HepG2 (cell line): Measurements from ENCODE around the gene SETD5. TPM values are rescaled to one million over a fixed set of nuclear protein-coding genes. Genes with fewer than 3 reads are reported as not detected.

Experiments
- ATAC-seq: fragments of 200-7000 bp; cut with Tn5 transposase; 3 replicates; pipeline ENCODE4 v1.9.1; 2020; ENCODE audit warnings: mild to moderate bottlenecking, moderate library complexity
- BruUV-seq: library from RNA; stranded (reverse); fragments of 400-500 nt; replicated peaks from 2 replicates; lab custom pipeline; 2021; lab: Mats Ljungman, UMichigan
- CTCF ChIA-PET: fragments of 300-600 bp; formaldehyde crosslinking; extraction: SDS; loops from one replicate; lab custom pipeline; 2021; ENCODE audit warnings: low total read pairs, inconsistent platforms, low intra/inter-chr PET ratio; lab: Yijun Ruan, JAX
- POLR2A ChIA-PET: fragments of 350-600 bp; sonication (Branson Sonifier 250); formaldehyde crosslinking; loops from one replicate; lab custom pipeline; 2020; ENCODE audit warnings: antibody characterized with exemption, inconsistent platforms; lab: Yijun Ruan, JAX
- DNase-seq: peaks from one replicate; pipeline ENCODE4 v3.0.0-alpha.2; 2015; ENCODE audit warnings: low spot score
- FAIRE-seq: peaks from 3 replicates; lab custom pipeline; 2011; peaks lifted over from hg19 to GRCh38; lab: Jason Lieb, UNC
- H2AFZ ChIP-seq: one replicate; pipeline ENCODE4 v1.6.1; 2011; ENCODE audit warnings: low read length, inconsistent platforms
- H3K27ac ChIP-seq: fragments of 300-600 bp; 3 replicates; pipeline ENCODE4 v1.8.0; 2011; ENCODE audit warnings: mixed run types, mild to moderate bottlenecking, mixed read lengths, low read length, inconsistent platforms; ENCODE audit not compliant: insufficient read depth; ENCODE audit errors: extremely low read length
- H3K27me3 ChIP-seq, 2 experiments: fragments of 200-600 bp in 1 of 2; 2 replicates in 1 of 2; 3 replicates in 1 of 2; pipeline versions ENCODE4 v1.6.0 to v1.8.0; 2011; ENCODE audit warnings: low read length in 2 of 2, mild to moderate bottlenecking in 2 of 2, moderate library complexity in 2 of 2, inconsistent platforms in 1 of 2; ENCODE audit not compliant: insufficient read depth in 2 of 2, control insufficient read depth in 1 of 2
- H3K36me3 ChIP-seq, 2 experiments: fragments of 200-600 bp in 1 of 2; replicated peaks in 1 of 2; 2 replicates in 1 of 2; 3 replicates in 1 of 2; pipeline versions ENCODE4 v1.5.1 to v1.8.0; 2011; ENCODE audit warnings: low read length in 2 of 2, inconsistent platforms in 1 of 2; ENCODE audit not compliant: insufficient read depth in 2 of 2, control insufficient read depth in 1 of 2
- H3K4me1 ChIP-seq: 2 replicates; pipeline ENCODE4 v1.5.1; 2012; ENCODE audit warnings: low read length, inconsistent platforms; ENCODE audit not compliant: insufficient read depth
- H3K4me2 ChIP-seq: 2 replicates; pipeline ENCODE4 v1.6.0; 2011; ENCODE audit warnings: low read depth, low read length, inconsistent platforms
- H3K4me3 ChIP-seq, 3 experiments: fragments of 200-600 bp in 1 of 3; sonication (generic), shearing (Covaris generic) in 1 of 3; replicated peaks in 1 of 3; 2 replicates each; pipeline ENCODE4 v1.5.1; 2011 to 2016; ENCODE audit warnings: low read length in 3 of 3, inconsistent platforms in 2 of 3, low read depth in 2 of 3, mild to moderate bottlenecking in 2 of 3, control low read depth in 1 of 3, mixed read lengths in 1 of 3; ENCODE audit not compliant: insufficient read depth in 1 of 3
- H3K79me2 ChIP-seq: one replicate; pipeline ENCODE4 v1.6.1; 2011; ENCODE audit warnings: low read length, inconsistent platforms; ENCODE audit not compliant: insufficient read depth
- H3K9ac ChIP-seq: 2 replicates; pipeline ENCODE4 v1.6.0; 2011; ENCODE audit warnings: mild to moderate bottlenecking, low read depth, low read length, inconsistent platforms; ENCODE audit not compliant: insufficient read depth
- H3K9me3 ChIP-seq: 2 replicates; pipeline ENCODE4 v1.5.1; 2012; ENCODE audit warnings: mild to moderate bottlenecking, low read length
- H4K20me1 ChIP-seq: 2 replicates; pipeline ENCODE4 v1.6.0; 2011; ENCODE audit warnings: inconsistent platforms, mild to moderate bottlenecking, low read length, moderate library complexity; ENCODE audit not compliant: insufficient read depth
- NFKBIZ ChIP-seq: IDR thresholded peaks from 2 replicates; pipeline ENCODE4 v1.6.1; 2018; ENCODE audit warnings: missing genetic modification reagents, missing compliant biosample characterization
- SNAI1 ChIP-seq: sonication (generic); formaldehyde crosslinking; IDR thresholded peaks from 2 replicates; pipeline ENCODE4 v1.5.0; 2020; ENCODE audit warnings: mild to moderate bottlenecking, missing genetic modification reagents, borderline replicate concordance
- TARDBP ChIP-seq: sonication (generic); formaldehyde crosslinking; IDR thresholded peaks from 2 replicates; pipeline ENCODE4 v1.8.0; 2022; ENCODE audit warnings: mild to moderate bottlenecking, missing genetic modification reagents
- THRA ChIP-seq: sonication (generic); formaldehyde crosslinking; IDR thresholded peaks from 2 replicates; pipeline ENCODE4 v1.4.0; 2020; ENCODE audit warnings: missing genetic modification reagents, borderline replicate concordance
- ZNF34 ChIP-seq: sonication (generic); formaldehyde crosslinking; IDR thresholded peaks from 2 replicates; pipeline ENCODE4 v1.4.0; 2020; ENCODE audit warnings: mild to moderate bottlenecking, missing genetic modification reagents, borderline replicate concordance
- WGBS: methylation state at CpG from one replicate; pipeline ENCODE4 v1.1.6; 2017; ENCODE audit warnings: low lambda C conversion rate; 5-methylcytosine and 5-hydroxymethylcytosine counted together
- in situ Hi-C: cut with HindIII; loops from 2 replicates; pipeline ENCODE4 v1.10.0; 2017; ENCODE audit warnings: low pct_unique_long_range_greater_than_20kb; ENCODE audit not compliant: extremely low pct_ligation_motif_present
- intact Hi-C: fragments of 100-400 bp; cut with micrococcal nuclease; formaldehyde crosslinking; loops from one replicate; pipeline ENCODE4 v1.10.0; 2022; ENCODE audit not compliant: unreplicated experiment
- polyA plus RNA-seq, 8 experiments: library from polyadenylated mRNA; depleted of rRNA in 3 of 8; stranded (reverse) in 7 of 8; unstranded in 1 of 8; fragments of >200 nt; fragmentation: Illumina TruSeq in 4 of 8; extraction: Trizol in 4 of 8; gene quantifications; 2 replicates each; pipeline versions ENCODE4 v1.2.1 to v1.2.3, GENCODE V29; 2011 to 2016; ENCODE audit warnings: low read depth in 4 of 8, missing spikeins in 1 of 8, mixed read lengths in 1 of 8; ENCODE audit not compliant: insufficient read depth in 1 of 8
- total RNA-seq, 5 experiments: library from RNA; depleted of rRNA; stranded (reverse); fragments of >200 nt; fragmentation: Illumina TruSeq; extraction: Trizol; gene quantifications; 2 replicates each; pipeline ENCODE4 v1.2.3, GENCODE V29; 2016; ENCODE audit warnings: low read depth in 1 of 5
- TF ChIP-seq, protein P1 (sequence below): sonication (generic); formaldehyde crosslinking; IDR thresholded peaks from 2 replicates; pipeline ENCODE4 v1.5.0; 2020; ENCODE audit warnings: mild to moderate bottlenecking, missing genetic modification reagents

The SETD5 gene
- total and polyA plus RNA-seq, 2 of the 13 experiments (the other 11 are each of a cell fraction or from before 2014, with no cell fraction given): 46.8 to 95.8 TPM

DNA sequence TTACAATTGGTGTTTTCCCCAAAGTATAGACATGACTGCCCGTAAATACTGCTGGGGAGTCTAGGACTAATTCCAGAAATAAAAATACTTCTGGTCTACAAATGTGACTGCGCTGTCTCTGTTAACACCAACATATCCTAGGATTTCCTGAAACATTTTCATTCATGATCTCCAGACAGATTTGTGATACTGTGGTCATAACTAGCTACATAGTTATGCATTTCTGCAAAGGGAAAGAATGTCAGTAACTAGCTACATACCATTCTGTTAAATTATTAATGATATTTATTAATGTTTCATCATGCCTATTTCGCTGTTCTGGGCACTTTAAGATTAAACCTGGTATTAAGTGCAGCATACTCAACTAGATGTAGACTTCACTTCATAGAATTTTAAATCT is 33.3 kb downstream of the SETD5 start:
- Histone ChIP-seq H3K27ac (no peak overlapping the region), H3K4me3 (no peak overlapping the region), H3K27me3 (no peaks in the 10 kb centered on the region), H3K79me2 (peaks cover 75% of the 10 kb centered on the region), H3K9me3 (no peaks in the 10 kb centered on the region), H2AFZ (no peak overlapping the region), H3K4me1 (peaks cover 33% of the 10 kb centered on the region), H3K4me2 (no peak overlapping the region), H3K36me3 (peaks cover 29 to 94% of the 10 kb centered on the region in 2 experiments), H3K9ac (no peak overlapping the region), H4K20me1 (no peaks in the 10 kb centered on the region; the same call in none of the 2 replicates)
- no peak for ATAC-seq
- BruUV-seq: TSS peak; percentile 20
- FAIRE-seq: no peak
- POLR2A ChIA-PET: interaction anchor here (2.4 kb wide), 1 partner anchor 35 kb away, joined by 9 read pairs; no protein-coding TSS in a partner anchor
- in situ Hi-C loops (no loop called here), intact Hi-C loops (no loop called here)
- TF ChIP-seq, protein P1, sequence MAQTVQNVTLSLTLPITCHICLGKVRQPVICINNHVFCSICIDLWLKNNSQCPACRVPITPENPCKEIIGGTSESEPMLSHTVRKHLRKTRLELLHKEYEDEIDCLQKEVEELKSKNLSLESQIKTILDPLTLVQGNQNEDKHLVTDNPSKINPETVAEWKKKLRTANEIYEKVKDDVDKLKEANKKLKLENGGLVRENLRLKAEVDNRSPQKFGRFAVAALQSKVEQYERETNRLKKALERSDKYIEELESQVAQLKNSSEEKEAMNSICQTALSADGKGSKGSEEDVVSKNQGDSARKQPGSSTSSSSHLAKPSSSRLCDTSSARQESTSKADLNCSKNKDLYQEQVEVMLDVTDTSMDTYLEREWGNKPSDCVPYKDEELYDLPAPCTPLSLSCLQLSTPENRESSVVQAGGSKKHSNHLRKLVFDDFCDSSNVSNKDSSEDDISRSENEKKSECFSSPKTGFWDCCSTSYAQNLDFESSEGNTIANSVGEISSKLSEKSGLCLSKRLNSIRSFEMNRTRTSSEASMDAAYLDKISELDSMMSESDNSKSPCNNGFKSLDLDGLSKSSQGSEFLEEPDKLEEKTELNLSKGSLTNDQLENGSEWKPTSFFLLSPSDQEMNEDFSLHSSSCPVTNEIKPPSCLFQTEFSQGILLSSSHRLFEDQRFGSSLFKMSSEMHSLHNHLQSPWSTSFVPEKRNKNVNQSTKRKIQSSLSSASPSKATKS: no peak
- TF ChIP-seq ZNF34 (CRISPR knock-in tag): no peak
- no peak for TF ChIP-seq SNAI1 (CRISPR knock-in tag)
- no peak for TF ChIP-seq NFKBIZ (CRISPR knock-in tag)
- no peak for TF ChIP-seq TARDBP (CRISPR knock-in tag)
- no peak for TF ChIP-seq THRA
- CTCF ChIA-PET: no interaction called here
- no peak for DNase-seq
- 100% methylated on average over 3 of the region's 3 CpGs for WGBS
